PC-9 (cell line): Measurements from ENCODE around the gene APRT.

Source experiments
- EZH2 ChIP-seq: fragments of 200-600 bp; sonication (generic); IDR thresholded peaks from 2 replicates; pipeline ENCODE4 v1.8.0; 2017; ENCODE audit warnings: antibody characterized with exemption, low read depth
- TF ChIP-seq, protein P1 (sequence below): fragments of 200-600 bp; sonication (generic); conservative IDR thresholded peaks from 2 replicates; pipeline ENCODE4 v1.6.1; 2017; ENCODE audit warnings: mixed run types, antibody characterized with exemption, mild to moderate bottlenecking, moderate library complexity

DNA sequence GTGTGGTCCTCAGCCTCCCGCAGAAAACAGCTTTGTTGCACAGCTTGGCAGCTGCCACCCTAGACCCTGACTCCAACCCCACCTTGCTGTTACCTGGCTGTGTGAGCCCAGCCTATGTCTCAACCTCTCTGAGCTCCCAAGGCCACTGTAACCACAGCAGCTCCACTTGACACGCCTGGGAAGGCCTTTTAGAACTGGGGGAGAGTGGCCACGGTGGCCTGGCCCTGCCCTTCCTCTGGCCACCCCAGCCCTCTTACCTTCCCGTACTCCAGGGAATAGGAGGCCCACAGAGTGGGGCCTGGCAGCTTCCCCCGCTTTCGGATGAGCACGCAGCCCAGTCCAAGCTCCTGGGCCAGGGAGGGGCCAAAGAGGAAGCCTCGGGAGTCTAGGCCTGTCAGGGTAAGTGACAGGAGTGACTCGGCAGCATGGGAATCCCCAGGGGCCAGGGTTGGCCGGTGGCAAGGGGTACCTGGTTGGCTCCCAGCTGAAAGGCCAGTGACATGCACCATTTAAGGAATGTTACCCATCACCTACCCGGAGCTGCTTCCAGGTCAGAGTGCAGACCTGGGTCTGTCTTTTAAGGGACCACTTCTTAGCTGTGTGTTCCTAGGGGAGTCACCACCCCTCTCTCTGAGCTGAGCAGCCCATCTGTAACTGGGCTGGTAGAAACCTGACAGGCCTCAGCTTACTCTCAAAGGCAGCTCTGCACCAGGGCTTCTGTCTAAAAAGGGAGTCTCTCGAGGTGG, 1.4 kb downstream of the APRT start:
- TF ChIP-seq, protein P1, sequence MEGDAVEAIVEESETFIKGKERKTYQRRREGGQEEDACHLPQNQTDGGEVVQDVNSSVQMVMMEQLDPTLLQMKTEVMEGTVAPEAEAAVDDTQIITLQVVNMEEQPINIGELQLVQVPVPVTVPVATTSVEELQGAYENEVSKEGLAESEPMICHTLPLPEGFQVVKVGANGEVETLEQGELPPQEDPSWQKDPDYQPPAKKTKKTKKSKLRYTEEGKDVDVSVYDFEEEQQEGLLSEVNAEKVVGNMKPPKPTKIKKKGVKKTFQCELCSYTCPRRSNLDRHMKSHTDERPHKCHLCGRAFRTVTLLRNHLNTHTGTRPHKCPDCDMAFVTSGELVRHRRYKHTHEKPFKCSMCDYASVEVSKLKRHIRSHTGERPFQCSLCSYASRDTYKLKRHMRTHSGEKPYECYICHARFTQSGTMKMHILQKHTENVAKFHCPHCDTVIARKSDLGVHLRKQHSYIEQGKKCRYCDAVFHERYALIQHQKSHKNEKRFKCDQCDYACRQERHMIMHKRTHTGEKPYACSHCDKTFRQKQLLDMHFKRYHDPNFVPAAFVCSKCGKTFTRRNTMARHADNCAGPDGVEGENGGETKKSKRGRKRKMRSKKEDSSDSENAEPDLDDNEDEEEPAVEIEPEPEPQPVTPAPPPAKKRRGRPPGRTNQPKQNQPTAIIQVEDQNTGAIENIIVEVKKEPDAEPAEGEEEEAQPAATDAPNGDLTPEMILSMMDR, result no peak
- TF ChIP-seq EZH2, result no peak
